Heart left ventricle (tissue), 16 donors: ENCODE data around the gene TTBK1. TPM values are rescaled to one million over a fixed set of nuclear protein-coding genes. Genes with fewer than 3 reads are reported as not detected.

Experiments
- ATAC-seq, 4 donors: fragments of 200-7000 bp; cut with Tn5 transposase; one replicate each; pipeline ENCODE4 v1.9.1; 2020 to 2022; ENCODE audit warnings: moderate library complexity in 4 of 4, mild to moderate bottlenecking in 3 of 4, moderate number of reproducible peaks in 1 of 4
- DNase-seq, 5 donors: peaks; one replicate each; pipeline ENCODE4 v3.0.0-alpha.2; 2020
- H3K27ac ChIP-seq, 12 donors: fragments of 200-600 bp; sonication (generic) in 4 of 12; one replicate each; pipeline versions ENCODE4 v1.5.0 to v1.8.0; 2016 to 2022; ENCODE audit warnings: mild to moderate bottlenecking in 2 of 12
- H3K27me3 ChIP-seq, 9 donors: fragments of 200-600 bp; sonication (generic) in 2 of 9; one replicate each; pipeline versions ENCODE4 v1.5.1 to v1.8.0; 2016 to 2022; ENCODE audit warnings: mild to moderate bottlenecking in 3 of 9
- H3K36me3 ChIP-seq, 9 donors: fragments of 200-600 bp; sonication (generic) in 2 of 9; one replicate each; pipeline versions ENCODE4 v1.5.0 to v1.8.0; 2018 to 2022; ENCODE audit warnings: mild to moderate bottlenecking in 2 of 9
- H3K4me1 ChIP-seq, 12 donors: fragments of 200-600 bp; sonication (generic) in 4 of 12; one replicate each; pipeline versions ENCODE4 v1.5.0 to v1.8.0; 2016 to 2022; ENCODE audit warnings: mild to moderate bottlenecking in 3 of 12
- H3K4me3 ChIP-seq, 12 donors: fragments of 200-600 bp; sonication (generic) in 4 of 12; one replicate each; pipeline versions ENCODE4 v1.5.0 to v1.8.0; 2017 to 2022; ENCODE audit warnings: mild to moderate bottlenecking in 9 of 12, moderate library complexity in 4 of 12
- H3K9me3 ChIP-seq, 12 donors: fragments of 200-600 bp; sonication (generic) in 4 of 12; one replicate each; pipeline versions ENCODE4 v1.5.0 to v1.8.0; 2016 to 2022; ENCODE audit warnings: mild to moderate bottlenecking in 1 of 12
- POLR2A ChIP-seq, 2 donors: fragments of 450-650 bp; IDR thresholded peaks; one replicate each; pipeline ENCODE4 v1.6.1; 2017; ENCODE audit warnings: antibody characterized with exemption in 2 of 2, mild to moderate bottlenecking in 2 of 2, moderate library complexity in 2 of 2
- WGBS, 4 donors: extraction: QIAGEN DNeasy Blood & Tissue Kit in 2 of 4; methylation state at CpG; one replicate each; pipeline versions ENCODE4 v1.1.5 to v1.1.7; 2013 to 2018; 5-methylcytosine and 5-hydroxymethylcytosine counted together
- intact Hi-C, 10 donors: fragments of 100-400 bp; cut with DNase I; formaldehyde crosslinking; loops; one replicate each; pipeline versions ENCODE4 v1.11.1 to v1.14.2; 2022
- polyA plus RNA-seq, 2 donors: library from polyadenylated mRNA; stranded (reverse); fragments of 200-250 nt; gene quantifications; one replicate each; pipeline ENCODE4 v1.2.3, GENCODE V29; 2013
- total RNA-seq, 9 donors: library from RNA; depleted of rRNA in 2 of 9; stranded (reverse); fragments of >200 nt in 2 of 9; fragmentation: NEBNext Ultra II Directional in 3 of 9; extraction: Animal tissue kit (Norgen Biotek cat#: 25700) in 3 of 9; gene quantifications; one replicate each; pipeline versions ENCODE4 v1.1.0 to v1.2.4, GENCODE V29; 2016 to 2023
- TF ChIP-seq, protein P1 (sequence below), 12 donors: fragments of 200-600 bp; sonication (generic) in 4 of 12; IDR thresholded peaks; one replicate each; pipeline versions ENCODE4 v1.5.0 to v1.8.0; 2018 to 2022; ENCODE audit warnings: antibody characterized with exemption in 12 of 12, mild to moderate bottlenecking in 5 of 12
- donor health status: ischemic (EF 13 %, LVEDD 7.1; RV severe dilation, severe dysfunction).
- donor health status: healthy with polysubstance abuse.
- donor health status: DM: no; HTN: yes; CAD: no.
- donor health status: DM: no; HTN: no; CAD: no.
- donor health status: ischemic (EF 25% LVEDD 6.9; RV normal size, moderate dysfunction).
- donor health status: ischemic (EF 25% LVEDD 5.7; RV mildly dilated, moderate dysfunction).
- donor health status: healthy.
- donor health status: DM: yes; HTN: yes; CAD: no.
- donor health status: ischemic (EF 35%, LVEDD 5.7; RV mildly dilated, moderate dysfunction).
- donor health status: nonischemic (EF 11% LVEDD 7.7; RV severe dilation, severe dysfunction).
- donor health status: DM: yes; HTN: yes; CAD: no.
- donor health status: PGD.
- donor health status: ischemic (EF 29% LVEDD 5.4; RV normal size, mild dysfunction).
- donor health status: nonischemic (EF 23%, LVEDD 6.1; RV moderate dilation, normal function).

Gene TTBK1
- total and polyA plus RNA-seq, 11 donors: 0.04 to 0.52 (median 0.27) TPM

DNA sequence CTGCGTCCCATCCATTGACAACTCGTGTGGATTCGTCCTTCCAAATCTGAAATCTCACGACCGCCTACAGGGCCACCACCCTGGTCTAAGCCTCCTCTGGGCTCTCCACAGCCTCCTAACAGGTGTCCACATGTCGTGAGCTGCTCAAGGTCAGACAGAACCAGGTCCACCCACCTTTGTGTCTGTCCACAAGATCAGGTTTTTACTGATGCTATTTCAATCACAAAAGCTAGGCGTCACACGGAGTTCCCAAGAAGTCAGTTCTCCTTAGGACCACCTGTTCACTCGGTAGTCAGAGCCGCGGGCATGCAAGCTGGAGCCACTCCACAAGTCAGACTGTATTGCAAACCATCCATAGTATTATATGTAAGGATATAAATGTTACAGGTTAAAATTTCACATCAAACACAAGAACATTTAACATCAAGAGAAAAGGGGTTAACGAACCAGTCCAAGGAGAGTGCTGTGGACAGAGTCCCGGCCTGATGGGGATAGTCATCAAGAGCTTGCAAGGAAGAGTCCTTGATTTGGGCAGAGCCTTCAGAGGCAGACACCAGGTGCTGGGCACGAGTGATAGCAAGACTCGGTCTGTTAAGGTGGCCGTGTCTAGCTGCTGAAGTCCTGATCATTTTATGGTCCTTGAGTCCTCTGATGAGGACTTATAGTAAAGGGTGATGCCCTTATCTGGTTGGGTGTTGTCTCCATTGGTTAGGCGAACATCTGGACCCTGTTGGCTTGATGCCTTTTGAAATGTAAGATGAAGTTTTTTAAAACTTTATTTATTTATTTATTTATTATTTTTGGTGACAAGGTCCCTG is 13.3 kb upstream of the TTBK1 start:
- DNase-seq: no peak
- Histone ChIP-seq H3K4me3 (peak overlapping the region in 9 of 12 donors; percentile 50 to 79 (median 65)), H3K27me3 (peaks cover 0 to 2% (median 0%) of the 10 kb centered on the region in 9 donors), H3K9me3 (no peaks in the 10 kb centered on the region), H3K4me1 (peaks cover 0 to 26% (median 0%) of the 10 kb centered on the region in 12 donors), H3K27ac (peak overlapping the region in 2 of 12 donors; percentile 17 to 78), H3K36me3 (peaks cover 0 to 4% (median 0%) of the 10 kb centered on the region in 9 donors)
- no peak for TF ChIP-seq POLR2A (IDR thresholded peaks at IDR 0.05)
- WGBS, 4 donors: 76 to 82% (median 78%) methylated on average over 17 of the region's 17 CpGs
- ATAC-seq: no peak
- intact Hi-C loops: loop anchor here in 1 of 10 donors (5.0 kb wide), 1 partner anchor 48 kb away; the partner anchor contains the start of gene CUL9

DNA sequence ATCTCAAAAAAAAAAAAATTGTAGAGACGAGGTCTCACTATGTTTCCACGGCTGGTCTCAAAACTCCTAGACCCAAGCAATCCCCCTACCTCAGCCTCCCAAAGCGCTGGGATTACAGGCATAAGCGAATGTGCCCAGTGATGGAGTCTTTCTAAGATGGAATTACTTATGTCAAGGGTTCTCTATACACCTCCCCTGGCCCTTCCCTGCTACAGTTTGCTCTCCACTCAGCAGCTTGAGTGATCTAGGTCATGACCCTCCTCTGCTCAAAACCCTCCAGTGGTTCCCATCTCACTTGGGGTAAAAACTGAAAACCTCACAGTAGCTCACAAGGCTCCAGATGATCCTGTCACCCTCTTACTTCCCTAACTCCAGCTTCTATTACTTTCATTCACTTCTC is 12.2 kb upstream of the TTBK1 start:
- TF ChIP-seq POLR2A (IDR thresholded peaks at IDR 0.05): no peak
- TF ChIP-seq, protein P1, sequence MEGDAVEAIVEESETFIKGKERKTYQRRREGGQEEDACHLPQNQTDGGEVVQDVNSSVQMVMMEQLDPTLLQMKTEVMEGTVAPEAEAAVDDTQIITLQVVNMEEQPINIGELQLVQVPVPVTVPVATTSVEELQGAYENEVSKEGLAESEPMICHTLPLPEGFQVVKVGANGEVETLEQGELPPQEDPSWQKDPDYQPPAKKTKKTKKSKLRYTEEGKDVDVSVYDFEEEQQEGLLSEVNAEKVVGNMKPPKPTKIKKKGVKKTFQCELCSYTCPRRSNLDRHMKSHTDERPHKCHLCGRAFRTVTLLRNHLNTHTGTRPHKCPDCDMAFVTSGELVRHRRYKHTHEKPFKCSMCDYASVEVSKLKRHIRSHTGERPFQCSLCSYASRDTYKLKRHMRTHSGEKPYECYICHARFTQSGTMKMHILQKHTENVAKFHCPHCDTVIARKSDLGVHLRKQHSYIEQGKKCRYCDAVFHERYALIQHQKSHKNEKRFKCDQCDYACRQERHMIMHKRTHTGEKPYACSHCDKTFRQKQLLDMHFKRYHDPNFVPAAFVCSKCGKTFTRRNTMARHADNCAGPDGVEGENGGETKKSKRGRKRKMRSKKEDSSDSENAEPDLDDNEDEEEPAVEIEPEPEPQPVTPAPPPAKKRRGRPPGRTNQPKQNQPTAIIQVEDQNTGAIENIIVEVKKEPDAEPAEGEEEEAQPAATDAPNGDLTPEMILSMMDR (IDR thresholded peaks at IDR 0.05): no peak
- Histone ChIP-seq H3K27ac (no peak overlapping the region), H3K4me3 (no peak overlapping the region), H3K9me3 (no peaks in the 10 kb centered on the region), H3K4me1 (peaks cover 0 to 21% (median 0%) of the 10 kb centered on the region in 12 donors), H3K27me3 (peaks cover 0 to 6% (median 0%) of the 10 kb centered on the region in 9 donors), H3K36me3 (peaks cover 0 to under 1% (median 0%) of the 10 kb centered on the region in 9 donors)
- 87 to 93% (median 92%) methylated on average over 4 of the region's 4 CpGs for WGBS, 4 donors
- DNase-seq: no peak
- ATAC-seq: no peak
- intact Hi-C loops: no loop called here

DNA sequence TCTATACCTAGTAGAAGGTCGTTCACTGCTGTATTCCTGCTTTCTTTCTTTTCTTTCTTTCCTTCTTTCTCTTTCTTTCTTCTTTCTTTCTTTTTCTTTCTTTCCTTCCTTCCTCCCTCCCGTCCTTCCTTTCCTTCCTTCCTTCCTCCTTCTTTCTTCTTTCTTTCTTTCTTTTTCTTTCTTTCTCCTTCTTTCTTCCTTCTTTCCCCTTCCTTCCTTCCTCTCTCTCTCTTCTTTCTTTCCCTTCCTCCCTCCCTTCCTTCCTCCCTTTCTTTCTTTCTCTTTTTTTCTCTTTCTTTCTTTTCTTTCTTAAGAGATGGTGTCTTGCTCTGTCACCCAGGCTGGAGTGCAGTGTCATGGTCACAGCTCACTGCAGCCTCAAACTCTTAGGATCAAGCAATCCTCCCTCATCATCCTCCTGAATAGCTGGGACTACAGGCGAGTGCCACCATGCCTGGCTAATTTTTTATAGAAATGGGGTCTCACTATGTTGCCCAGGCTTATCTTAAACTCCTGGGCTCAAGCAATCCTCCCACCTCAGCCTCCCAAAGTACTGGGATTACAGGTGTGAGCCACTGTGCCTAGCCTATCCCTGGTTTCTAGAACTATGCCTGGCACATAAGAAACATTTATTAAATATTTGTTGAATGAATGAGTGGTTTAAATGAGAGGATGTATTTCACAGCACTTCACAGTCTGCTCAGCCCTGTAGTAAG is 11.4 kb upstream of the TTBK1 start:
- Histone ChIP-seq H3K9me3 (no peaks in the 10 kb centered on the region), H3K4me3 (no peak overlapping the region), H3K27ac (no peak overlapping the region), H3K36me3 (no peaks in the 10 kb centered on the region), H3K27me3 (peaks cover 0 to 6% (median 0%) of the 10 kb centered on the region in 9 donors), H3K4me1 (peaks cover 0 to 21% (median 0%) of the 10 kb centered on the region in 12 donors)
- DNase-seq: no peak
- TF ChIP-seq, protein P1 (IDR thresholded peaks at IDR 0.05): no peak
- TF ChIP-seq POLR2A (IDR thresholded peaks at IDR 0.05): no peak
- WGBS, 4 donors: 65 to 72% (median 71%) methylated on average over 3 of the region's 3 CpGs
- intact Hi-C loops: no loop called here
- ATAC-seq: no peak

DNA sequence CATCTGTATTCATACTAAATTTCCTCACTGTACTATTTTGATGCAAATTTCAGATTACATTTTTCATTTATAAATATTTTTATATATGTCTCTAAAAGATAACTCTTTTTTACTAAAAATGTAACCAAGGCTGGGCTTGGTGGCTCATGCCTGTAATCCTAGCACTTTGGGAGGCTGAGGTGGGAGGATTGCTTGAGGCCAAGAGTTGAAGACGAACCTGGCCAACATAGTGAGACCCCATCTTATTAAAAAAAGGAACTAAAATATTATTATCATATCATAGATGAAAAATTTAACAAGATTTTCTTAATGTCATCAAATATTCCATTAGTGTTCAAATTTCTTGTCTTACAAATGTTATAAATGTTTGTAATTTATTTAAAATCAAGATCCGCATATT is 7.4 kb upstream of the TTBK1 start:
- WGBS, 4 donors: 59 to 91% (median 83%) methylated on average over 2 of the region's 2 CpGs
- peaks cover 0 to 8% (median 0%) of the 10 kb centered on the region in 12 donors for H3K9me3 ChIP-seq
- peaks cover 0 to 22% (median 0%) of the 10 kb centered on the region in 9 donors for H3K27me3 ChIP-seq
- TF ChIP-seq, protein P1 (IDR thresholded peaks at IDR 0.05): no peak
- no peak overlapping the region for H3K4me3 ChIP-seq
- intact Hi-C loops: no loop called here
- DNase-seq (no peak), ATAC-seq (no peak)
- no peak overlapping the region for H3K27ac ChIP-seq
- no peaks in the 10 kb centered on the region for H3K4me1 ChIP-seq
- H3K36me3 ChIP-seq: no peaks in the 10 kb centered on the region
